Measurements from ENCODE around the gene RPL19. TPM values are rescaled to one million over a fixed set of nuclear protein-coding genes. Genes with fewer than 3 reads are reported as not detected.

RPL19 gene
- total and polyA plus RNA-seq, 2 donors (not counting 3 experiments of a cell fraction or from before 2014, with no cell fraction given) = 1,802 to 1,958 TPM

DNA sequence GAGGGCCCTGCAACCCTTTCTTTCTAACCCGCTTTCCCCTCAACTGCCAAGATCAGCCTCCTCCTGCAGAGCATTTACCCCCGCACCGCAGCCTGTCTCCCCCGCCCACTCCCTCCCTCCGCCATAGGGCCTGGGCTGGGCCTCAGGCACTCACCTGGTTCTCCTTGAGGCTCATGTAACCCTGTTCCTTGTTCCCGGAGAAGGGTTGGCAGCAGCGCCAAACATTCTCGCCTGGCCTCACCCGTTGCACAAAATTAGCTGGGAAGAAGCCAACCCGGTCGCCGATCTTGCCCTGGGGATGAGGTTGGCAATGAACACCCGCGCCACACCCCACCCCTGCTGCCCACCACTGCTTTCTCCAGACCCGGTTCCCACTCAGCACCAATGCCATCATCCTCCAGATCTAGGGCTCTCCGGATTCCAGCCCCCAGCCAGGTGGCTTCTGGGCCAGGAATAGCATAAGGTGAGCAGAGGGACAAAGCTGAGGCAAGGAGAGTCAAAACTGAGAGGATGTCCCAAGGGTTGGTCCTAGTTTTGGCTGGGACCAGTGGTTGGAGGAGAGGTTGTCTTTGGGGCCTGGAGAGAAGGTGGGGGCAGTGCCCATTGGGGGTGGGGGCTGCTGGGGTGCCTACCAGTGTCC is 12.9 kb downstream of the RPL19 start:
- H3K27ac ChIP-seq (ENCODE audit: insufficient read depth, low read depth, low read length) = no peak overlapping the region
- TF ChIP-seq EZH2 (IDR thresholded peaks at IDR 0.05; ENCODE audit: borderline replicate concordance, low read depth, low read length, severe bottlenecking) = no peak
- TF ChIP-seq, protein P1, sequence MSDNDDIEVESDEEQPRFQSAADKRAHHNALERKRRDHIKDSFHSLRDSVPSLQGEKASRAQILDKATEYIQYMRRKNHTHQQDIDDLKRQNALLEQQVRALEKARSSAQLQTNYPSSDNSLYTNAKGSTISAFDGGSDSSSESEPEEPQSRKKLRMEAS (IDR thresholded peaks at IDR 0.05; ENCODE audit: insufficient read depth, insufficient read length) = no peak
- H4K20me1 ChIP-seq (replicated peaks; ENCODE audit: control insufficient read depth, extremely low read depth, insufficient read depth, low read length) = no peaks in the 10 kb centered on the region
- POLR2A ChIA-PET = no interaction called here
- dilution Hi-C loops (cut with MboI; ENCODE audit: extremely low pct_ligation_motif_present, low sequenced_read_pairs) = no loop called here
- BruUV-seq (replicated peaks) = no TSS peak
- no peak overlapping the region for H3K4me2 ChIP-seq (ENCODE audit: insufficient read depth, low read length)
- intact Hi-C loops (cut with micrococcal nuclease) = no loop called here
- no peak overlapping the region for H2AFZ ChIP-seq (ENCODE audit: low read depth, low read length)
- H3K9me1 ChIP-seq (replicated peaks; ENCODE audit: control insufficient read depth, extremely low read depth, insufficient read depth, low read length) = no peaks in the 10 kb centered on the region
- no peaks in the 10 kb centered on the region for H3K9me3 ChIP-seq (replicated peaks; ENCODE audit: control insufficient read depth, insufficient read depth, low read length)
- FAIRE-seq = no peak
- peaks cover 5% of the 10 kb centered on the region for H3K4me1 ChIP-seq (ENCODE audit: control insufficient read depth, extremely low read depth, insufficient read depth, low read length)
- H3K27me3 ChIP-seq (ENCODE audit: control insufficient read depth in 2 of 2, insufficient read depth in 2 of 2, low read length in 2 of 2) = peaks cover 6 to 14% of the 10 kb centered on the region in 2 experiments
- CTCF ChIA-PET = interaction anchor here (0.9 to 4.1 kb wide), 5 partner anchors 19 to 60 kb away, joined by 3 to 16 read pairs (median 5); no protein-coding TSS in a partner anchor
- H3K4me3 ChIP-seq (replicated peaks in 1 of 3; ENCODE audit: insufficient read depth in 1 of 3, low read depth in 1 of 3, low read length in 3 of 3) = no peak overlapping the region
- no peak overlapping the region for H3K9ac ChIP-seq (replicated peaks; ENCODE audit: extremely low read depth, insufficient read depth, low read length)
- no peaks in the 10 kb centered on the region for H3K79me2 ChIP-seq (ENCODE audit: control insufficient read depth, insufficient read depth, low read length)
- DNase-seq (ENCODE audit: low read depth, low spot score) = no peak
- no peaks in the 10 kb centered on the region for H3K36me3 ChIP-seq (ENCODE audit: control insufficient read depth in 2 of 2, extremely low read depth in 1 of 2, insufficient read depth in 2 of 2, low read length in 2 of 2)

DNA sequence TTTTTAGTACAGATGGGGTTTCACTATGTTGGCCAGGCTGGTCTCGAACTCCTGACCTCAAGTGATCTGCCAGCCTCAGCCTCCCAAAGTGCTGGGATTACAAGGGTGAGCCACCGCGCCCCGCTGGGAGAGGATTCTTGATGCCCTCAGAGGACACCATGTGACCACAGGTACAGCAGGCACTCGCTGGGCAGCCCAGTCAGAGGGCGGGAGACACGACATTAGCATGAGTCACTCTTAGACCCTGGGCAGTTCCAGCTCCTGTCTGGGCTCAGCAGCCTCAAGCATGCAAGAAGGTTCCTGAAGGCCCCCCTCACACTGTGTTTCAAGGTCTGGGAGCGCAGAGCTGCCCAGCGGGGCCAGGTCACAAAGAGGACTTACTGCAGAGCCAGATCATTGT is 13.8 kb downstream of the RPL19 start:
- H3K9me1 ChIP-seq (replicated peaks; ENCODE audit: control insufficient read depth, extremely low read depth, insufficient read depth, low read length) = no peaks in the 10 kb centered on the region
- CTCF ChIA-PET = interaction anchor here (0.9 to 4.1 kb wide), 3 partner anchors 18 to 30 kb away, joined by 3 to 16 read pairs (median 5); no protein-coding TSS in a partner anchor
- FAIRE-seq = no peak
- no peaks in the 10 kb centered on the region for H3K36me3 ChIP-seq (ENCODE audit: control insufficient read depth in 2 of 2, extremely low read depth in 1 of 2, insufficient read depth in 2 of 2, low read length in 2 of 2)
- H3K4me3 ChIP-seq (replicated peaks in 1 of 3; ENCODE audit: insufficient read depth in 1 of 3, low read depth in 1 of 3, low read length in 3 of 3) = no peak overlapping the region
- no peak overlapping the region for H3K27ac ChIP-seq (ENCODE audit: insufficient read depth, low read depth, low read length)
- no peak overlapping the region for H2AFZ ChIP-seq (ENCODE audit: low read depth, low read length)
- intact Hi-C loops (cut with micrococcal nuclease) = no loop called here
- TF ChIP-seq POLR2A (IDR thresholded peaks at IDR 0.05; ENCODE audit: low read depth, low read length) = no peak
- TF ChIP-seq GATA2 (IDR thresholded peaks at IDR 0.05; ENCODE audit: insufficient read depth, insufficient read length, low read depth, low read length) = no peak
- TF ChIP-seq, protein P2, sequence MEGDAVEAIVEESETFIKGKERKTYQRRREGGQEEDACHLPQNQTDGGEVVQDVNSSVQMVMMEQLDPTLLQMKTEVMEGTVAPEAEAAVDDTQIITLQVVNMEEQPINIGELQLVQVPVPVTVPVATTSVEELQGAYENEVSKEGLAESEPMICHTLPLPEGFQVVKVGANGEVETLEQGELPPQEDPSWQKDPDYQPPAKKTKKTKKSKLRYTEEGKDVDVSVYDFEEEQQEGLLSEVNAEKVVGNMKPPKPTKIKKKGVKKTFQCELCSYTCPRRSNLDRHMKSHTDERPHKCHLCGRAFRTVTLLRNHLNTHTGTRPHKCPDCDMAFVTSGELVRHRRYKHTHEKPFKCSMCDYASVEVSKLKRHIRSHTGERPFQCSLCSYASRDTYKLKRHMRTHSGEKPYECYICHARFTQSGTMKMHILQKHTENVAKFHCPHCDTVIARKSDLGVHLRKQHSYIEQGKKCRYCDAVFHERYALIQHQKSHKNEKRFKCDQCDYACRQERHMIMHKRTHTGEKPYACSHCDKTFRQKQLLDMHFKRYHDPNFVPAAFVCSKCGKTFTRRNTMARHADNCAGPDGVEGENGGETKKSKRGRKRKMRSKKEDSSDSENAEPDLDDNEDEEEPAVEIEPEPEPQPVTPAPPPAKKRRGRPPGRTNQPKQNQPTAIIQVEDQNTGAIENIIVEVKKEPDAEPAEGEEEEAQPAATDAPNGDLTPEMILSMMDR (IDR thresholded peaks at IDR 0.05; ENCODE audit: extremely low read depth in 1 of 2, insufficient read depth in 1 of 2, low read depth in 1 of 2, low read length in 2 of 2) = no peak
- no peak for TF ChIP-seq MYC (IDR thresholded peaks at IDR 0.05; ENCODE audit: low read depth, low read length)
- TF ChIP-seq, protein P1 (IDR thresholded peaks at IDR 0.05; ENCODE audit: insufficient read depth, insufficient read length) = no peak
- TF ChIP-seq JUN (IDR thresholded peaks at IDR 0.05; ENCODE audit: borderline replicate concordance, insufficient read depth, insufficient read length, low read depth) = no peak
- TF ChIP-seq POLR2AphosphoS5 (IDR thresholded peaks at IDR 0.05; ENCODE audit: insufficient read depth, low read depth, low read length) = no peak
- no peak for TF ChIP-seq FOS (IDR thresholded peaks at IDR 0.05; ENCODE audit: borderline replicate concordance, insufficient read depth, low read length)
- no peak for TF ChIP-seq EZH2 (IDR thresholded peaks at IDR 0.05; ENCODE audit: borderline replicate concordance, low read depth, low read length, severe bottlenecking)
- BruUV-seq (replicated peaks) = no TSS peak
- peaks cover 5% of the 10 kb centered on the region for H3K4me1 ChIP-seq (ENCODE audit: control insufficient read depth, extremely low read depth, insufficient read depth, low read length)
- H3K4me2 ChIP-seq (ENCODE audit: insufficient read depth, low read length) = no peak overlapping the region
- no peaks in the 10 kb centered on the region for H4K20me1 ChIP-seq (replicated peaks; ENCODE audit: control insufficient read depth, extremely low read depth, insufficient read depth, low read length)
- peaks cover 11 to 17% of the 10 kb centered on the region in 2 experiments for H3K27me3 ChIP-seq (ENCODE audit: control insufficient read depth in 2 of 2, insufficient read depth in 2 of 2, low read length in 2 of 2)
- dilution Hi-C loops (cut with MboI; ENCODE audit: extremely low pct_ligation_motif_present, low sequenced_read_pairs) = no loop called here
- H3K9ac ChIP-seq (replicated peaks; ENCODE audit: extremely low read depth, insufficient read depth, low read length) = no peak overlapping the region
- no peaks in the 10 kb centered on the region for H3K9me3 ChIP-seq (replicated peaks; ENCODE audit: control insufficient read depth, insufficient read depth, low read length)
- no peaks in the 10 kb centered on the region for H3K79me2 ChIP-seq (ENCODE audit: control insufficient read depth, insufficient read depth, low read length)
- DNase-seq (ENCODE audit: low read depth, low spot score) = no peak
- POLR2A ChIA-PET = interaction anchor here (0.8 kb wide), 1 partner anchor 14 kb away, joined by 3 read pairs; the partner anchor contains the start of gene RPL19
